Thymus (tissue), 11 donors: ENCODE results near the gene SLC12A4. TPM values are rescaled to one million over a fixed set of nuclear protein-coding genes. Genes with fewer than 3 reads are reported as not detected.

ENCODE experiments used
- DNase-seq, 9 donors: peaks; one replicate each; pipeline ENCODE4 v3.0.0-alpha.2; 2013; ENCODE audit warnings: low spot score in 9 of 9, low read depth in 6 of 9, missing footprints in 1 of 9
- H3K27ac ChIP-seq, 2 donors: one replicate each; pipeline ENCODE4 v1.5.1; 2013; ENCODE audit warnings: control low read depth in 1 of 2, low read depth in 1 of 2, low read length in 1 of 2, mild to moderate bottlenecking in 1 of 2, moderate library complexity in 1 of 2
- H3K27me3 ChIP-seq, 2 donors: one replicate each; pipeline ENCODE4 v1.5.1; 2013; ENCODE audit warnings: low read length in 1 of 2; ENCODE audit not compliant: control insufficient read depth in 2 of 2, insufficient read depth in 1 of 2
- H3K36me3 ChIP-seq, 2 donors: one replicate each; pipeline ENCODE4 v1.5.1; 2013; ENCODE audit warnings: low read length in 1 of 2, mild to moderate bottlenecking in 1 of 2, moderate library complexity in 1 of 2; ENCODE audit not compliant: control insufficient read depth in 2 of 2, insufficient read depth in 2 of 2
- H3K4me1 ChIP-seq, 2 donors: one replicate each; pipeline ENCODE4 v1.5.1; 2013; ENCODE audit warnings: low read length in 2 of 2; ENCODE audit not compliant: control insufficient read depth in 2 of 2, insufficient read depth in 2 of 2
- H3K4me3 ChIP-seq, 2 donors: one replicate each; pipeline ENCODE4 v1.5.1; 2013; ENCODE audit warnings: low read length in 2 of 2, control low read depth in 1 of 2, mild to moderate bottlenecking in 1 of 2
- H3K9me3 ChIP-seq, 2 donors: one replicate each; pipeline ENCODE4 v1.5.1; 2013; ENCODE audit warnings: low read length in 1 of 2, mild to moderate bottlenecking in 1 of 2; ENCODE audit not compliant: control insufficient read depth in 2 of 2, insufficient read depth in 1 of 2
- WGBS: extraction: QIAGEN DNeasy Blood & Tissue Kit; methylation state at CpG from one replicate; pipeline ENCODE4 v1.1.7; 2013; 5-methylcytosine and 5-hydroxymethylcytosine counted together
- polyA plus RNA-seq: library from polyadenylated mRNA; stranded (reverse); fragments of 200-250 nt; gene quantifications from one replicate; pipeline ENCODE4 v1.2.3, GENCODE V29; 2013
- total RNA-seq: library from RNA; stranded (reverse); fragments of 120-200 nt; gene quantifications from one replicate; pipeline ENCODE4 v1.2.4, GENCODE V29; 2013
- donor health status: healthy.

SLC12A4 gene
- total and polyA plus RNA-seq, 2 donors = 13.4 to 22.6 TPM

DNA sequence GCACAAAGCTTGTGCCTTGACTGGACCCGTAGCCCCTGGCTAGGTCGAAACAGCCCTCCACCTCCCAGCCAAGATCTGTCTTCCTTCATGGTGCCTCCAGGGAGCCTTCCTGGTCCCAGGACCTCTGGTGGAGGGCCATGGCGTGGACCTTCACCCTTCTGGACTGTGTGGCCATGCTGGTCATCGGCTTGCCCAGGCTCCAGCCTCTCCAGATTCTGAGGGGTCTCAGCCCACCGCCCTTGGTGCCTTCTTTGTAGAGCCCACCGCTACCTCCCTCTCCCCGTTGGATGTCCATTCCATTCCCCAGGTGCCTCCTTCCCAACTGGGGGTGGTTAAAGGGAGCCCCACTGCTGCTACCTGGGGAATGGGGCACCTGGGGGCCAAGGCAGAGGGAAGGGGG lies 40.3 kb downstream of the SLC12A4 start:
- DNase-seq = no peak
- Histone ChIP-seq H3K27me3 (no peaks in the 10 kb centered on the region), H3K4me3 (no peak overlapping the region), H3K4me1 (no peaks in the 10 kb centered on the region), H3K27ac (no peak overlapping the region), H3K36me3 (peaks cover 47 to 68% of the 10 kb centered on the region in 2 donors), H3K9me3 (no peaks in the 10 kb centered on the region)
- WGBS = 98% methylated on average over 7 of the region's 7 CpGs

GRCh38 chr16:67927131-67927941 lies 41.1 kb downstream of the SLC12A4 start:
- no peak for DNase-seq
- Histone ChIP-seq H3K4me3 (no peak overlapping the region), H3K9me3 (no peaks in the 10 kb centered on the region), H3K36me3 (peaks cover 54 to 70% of the 10 kb centered on the region in 2 donors), H3K4me1 (no peaks in the 10 kb centered on the region), H3K27me3 (no peaks in the 10 kb centered on the region), H3K27ac (no peak overlapping the region)
- WGBS = 97% methylated on average over 22 of the region's 22 CpGs

GRCh38 chr16:67926181-67926750 lies 42.2 kb downstream of the SLC12A4 start:
- Histone ChIP-seq H3K4me3 (no peak overlapping the region), H3K4me1 (no peaks in the 10 kb centered on the region)
- no peak for DNase-seq

GRCh38 chr16:67924140-67924906 lies 44.1 kb downstream of the SLC12A4 start:
- DNase-seq = no peak
- Histone ChIP-seq H3K36me3 (peaks cover 42 to 53% of the 10 kb centered on the region in 2 donors), H3K4me1 (no peaks in the 10 kb centered on the region), H3K9me3 (no peaks in the 10 kb centered on the region), H3K27ac (no peak overlapping the region), H3K27me3 (no peaks in the 10 kb centered on the region), H3K4me3 (no peak overlapping the region)
- 98% methylated on average over 10 of the region's 10 CpGs for WGBS

More at GRCh38 chr16:67926181-67926750, 42.2 kb downstream of the SLC12A4 start:
- Histone ChIP-seq H3K36me3 (peaks cover 56 to 61% of the 10 kb centered on the region in 2 donors), H3K9me3 (no peaks in the 10 kb centered on the region), H3K27ac (no peak overlapping the region), H3K27me3 (no peaks in the 10 kb centered on the region)
- 91% methylated on average over 13 of the region's 13 CpGs for WGBS

DNA sequence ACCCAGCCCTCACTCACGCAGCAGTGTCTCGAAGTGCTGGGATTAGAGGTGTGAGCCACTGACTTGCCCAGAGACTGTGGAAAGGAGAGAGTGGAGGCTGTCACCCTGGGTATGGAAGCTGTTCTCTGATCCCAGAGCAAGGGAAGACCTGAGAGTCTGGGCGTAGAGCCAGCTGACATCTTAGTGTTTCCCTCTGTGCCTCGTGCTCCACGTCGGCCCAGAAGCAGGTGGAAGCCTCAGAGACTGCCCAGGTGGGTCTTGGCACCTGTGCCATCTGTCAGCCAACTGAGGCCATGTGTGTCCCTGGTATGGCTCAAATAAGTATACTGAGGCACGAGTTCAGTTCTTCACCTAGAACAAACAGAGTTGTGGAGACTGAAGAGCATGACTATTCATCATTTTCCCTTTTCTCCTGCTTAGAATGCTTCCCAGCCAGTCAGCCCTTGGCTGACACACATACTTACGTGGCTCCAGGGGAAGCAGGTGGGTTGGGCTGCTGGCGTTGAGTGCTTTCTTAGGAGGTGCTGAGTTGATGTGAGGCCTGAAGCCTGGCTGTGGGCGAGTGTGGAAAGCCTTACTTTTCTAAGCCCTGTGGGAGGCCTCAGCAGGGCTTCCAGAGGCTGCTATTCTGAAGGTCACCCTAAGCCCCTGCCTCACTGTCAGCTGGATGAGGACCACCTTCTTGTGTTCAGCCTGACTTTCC lies 44.9 kb downstream of the SLC12A4 start:
- no peak for DNase-seq
- WGBS = 95% methylated on average over 10 of the region's 10 CpGs
- H3K9me3 ChIP-seq = no peaks in the 10 kb centered on the region
- H3K4me3 ChIP-seq = no peak overlapping the region
- no peak overlapping the region for H3K27ac ChIP-seq
- H3K36me3 ChIP-seq = peaks cover 35 to 52% of the 10 kb centered on the region in 2 donors
- H3K4me1 ChIP-seq = no peaks in the 10 kb centered on the region
- no peaks in the 10 kb centered on the region for H3K27me3 ChIP-seq

- Histone ChIP-seq H3K36me3 (peaks cover 37 to 45% of the 10 kb centered on the region in 2 donors), H3K27me3 (no peaks in the 10 kb centered on the region), H3K4me1 (no peaks in the 10 kb centered on the region), H3K27ac (no peak overlapping the region), H3K9me3 (no peaks in the 10 kb centered on the region), H3K4me3 (no peak overlapping the region)
- DNase-seq = no peak
- 97% methylated on average over 8 of the region's 8 CpGs for WGBS
Measured at GRCh38 chr16:67922740-67923139, 45.7 kb downstream of the SLC12A4 start.

- Histone ChIP-seq H3K36me3 (peaks cover 32 to 45% of the 10 kb centered on the region in 2 donors), H3K4me1 (no peaks in the 10 kb centered on the region), H3K9me3 (no peaks in the 10 kb centered on the region), H3K4me3 (no peak overlapping the region), H3K27ac (no peak overlapping the region), H3K27me3 (no peaks in the 10 kb centered on the region)
- no peak for DNase-seq
- WGBS = 93% methylated on average over 5 of the region's 5 CpGs
Measured at GRCh38 chr16:67922221-67922620, 46.2 kb downstream of the SLC12A4 start.

- 95% methylated on average over 6 of the region's 6 CpGs for WGBS
- DNase-seq = no peak
- Histone ChIP-seq H3K27me3 (no peaks in the 10 kb centered on the region), H3K4me1 (peaks cover 0 to 2% of the 10 kb centered on the region in 2 donors), H3K36me3 (peaks cover 36 to 58% of the 10 kb centered on the region in 2 donors), H3K9me3 (no peaks in the 10 kb centered on the region), H3K27ac (no peak overlapping the region), H3K4me3 (no peak overlapping the region)
Measured at GRCh38 chr16:67919622-67920221, 48.7 kb downstream of the SLC12A4 start.
